SK-N-SH (cell line): ENCODE measurements around the gene CLEC3B. TPM values are rescaled to one million over a fixed set of nuclear protein-coding genes. Genes with fewer than 3 reads are reported as not detected.

ENCODE experiments used
- CTCF ChIA-PET: fragments of 300-600, 350-600 bp; formaldehyde crosslinking; extraction: SDS; loops from one replicate; lab custom pipeline; 2021; lab: Yijun Ruan, JAX
- POLR2A ChIA-PET: fragments of 350-600 bp; sonication (Branson Sonifier 250); formaldehyde crosslinking; extraction: SDS; loops from one replicate; lab custom pipeline; 2020; ENCODE audit warnings: antibody characterized with exemption, inconsistent platforms; lab: Yijun Ruan, JAX
- DNase-seq: peaks from one replicate; pipeline ENCODE4 v3.0.0; 2012
- H2AFZ ChIP-seq: fragments of 200-600 bp; sonication (generic); 2 replicates; pipeline ENCODE4 v1.8.1; 2016; ENCODE audit warnings: antibody characterized with exemption, mild to moderate bottlenecking, low read depth
- H3F3A ChIP-seq: fragments of 200-600 bp; sonication (generic); replicated peaks from 2 replicates; pipeline ENCODE3; 2016; ENCODE audit warnings: antibody characterized with exemption, mild to moderate bottlenecking; ENCODE audit not compliant: insufficient read depth
- H3K27ac ChIP-seq, 2 experiments: fragments of 200-500 bp in 1 of 2; fragments of 200-600 bp in 1 of 2; sonication (Bioruptor generic) in 1 of 2; sonication (generic), shearing (Covaris generic) in 1 of 2; 2 replicates each; pipeline versions ENCODE4 v1.5.1 to v1.6.1; 2014 to 2016; ENCODE audit warnings: low read depth in 2 of 2, inconsistent platforms in 1 of 2, low read length in 1 of 2, mild to moderate bottlenecking in 1 of 2, mixed read lengths in 1 of 2
- H3K27me3 ChIP-seq: fragments of 200-600 bp; sonication (generic), shearing (Covaris generic); 2 replicates; pipeline ENCODE4 v1.6.1; 2016; ENCODE audit warnings: mixed run types; ENCODE audit not compliant: insufficient read depth
- H3K36me3 ChIP-seq, 2 experiments: fragments of 200-500 bp in 1 of 2; fragments of 200-600 bp in 1 of 2; sonication (Bioruptor generic) in 1 of 2; sonication (generic) in 1 of 2; replicated peaks in 1 of 2; 2 replicates each; pipeline versions ENCODE3 to v1.5.1; 2014 to 2016; ENCODE audit warnings: low read length in 1 of 2, mild to moderate bottlenecking in 1 of 2; ENCODE audit not compliant: insufficient read depth in 2 of 2, control insufficient read depth in 1 of 2
- H3K4me1 ChIP-seq, 2 experiments: fragments of 200-500 bp in 1 of 2; fragments of 200-600 bp in 1 of 2; sonication (Bioruptor generic) in 1 of 2; sonication (generic), shearing (Covaris generic) in 1 of 2; 2 replicates each; pipeline versions ENCODE4 v1.5.1 to v1.6.1; 2014 to 2016; ENCODE audit warnings: low read depth in 1 of 2, low read length in 1 of 2, mixed run types in 1 of 2; ENCODE audit not compliant: insufficient read depth in 2 of 2, control insufficient read depth in 1 of 2
- H3K4me2 ChIP-seq: fragments of 200-600 bp; sonication (generic), shearing (Covaris generic); 2 replicates; pipeline ENCODE4 v1.6.1; 2017; ENCODE audit warnings: mixed run types
- H3K4me3 ChIP-seq, 2 experiments: fragments of 200-500 bp in 1 of 2; fragments of 200-600 bp in 1 of 2; sonication (Bioruptor generic) in 1 of 2; sonication (generic), shearing (Covaris generic) in 1 of 2; 2 replicates each; pipeline versions ENCODE4 v1.5.1 to v1.8.1; 2014 to 2016; ENCODE audit warnings: low read depth in 2 of 2, inconsistent platforms in 1 of 2, low read length in 1 of 2, mild to moderate bottlenecking in 1 of 2, mixed read lengths in 1 of 2, moderate library complexity in 1 of 2
- H3K79me2 ChIP-seq: fragments of 200-600 bp; sonication (generic); 2 replicates; pipeline ENCODE4 v1.8.1; 2017; ENCODE audit warnings: mild to moderate bottlenecking; ENCODE audit not compliant: insufficient read depth
- H3K9ac ChIP-seq: fragments of 200-600 bp; sonication (generic); 2 replicates; pipeline ENCODE4 v1.6.1; 2017; ENCODE audit warnings: mixed run types
- H3K9me2 ChIP-seq: fragments of 200-600 bp; sonication (generic); 2 replicates; pipeline ENCODE4 v1.6.1; 2017; ENCODE audit warnings: mixed run types
- H3K9me3 ChIP-seq: fragments of 200-600 bp; sonication (generic); 2 replicates; pipeline ENCODE4 v1.6.1; 2017; ENCODE audit warnings: mixed run types, mild to moderate bottlenecking, moderate library complexity
- H4K20me1 ChIP-seq: fragments of 200-600 bp; sonication (generic); 2 replicates; pipeline ENCODE4 v1.6.1; 2017; ENCODE audit warnings: mild to moderate bottlenecking, mixed run types; ENCODE audit not compliant: insufficient read depth
- CHD2 ChIP-seq: fragments of 150-350 bp; IDR thresholded peaks from 2 replicates; pipeline ENCODE4 v1.6.1; 2018; ENCODE audit warnings: low read length; ENCODE audit not compliant: partially characterized antibody
- CTCF ChIP-seq: fragments of 200-600 bp; sonication (generic); IDR thresholded peaks from 2 replicates; pipeline ENCODE4 v1.6.1; 2017; ENCODE audit warnings: antibody characterized with exemption, mild to moderate bottlenecking, moderate library complexity
- FOSL2 ChIP-seq: IDR thresholded peaks from 2 replicates; pipeline ENCODE4 v1.4.0; 2012; ENCODE audit warnings: low read depth, mild to moderate bottlenecking, moderate library complexity, borderline replicate concordance
- JUND ChIP-seq: IDR thresholded peaks from 2 replicates; pipeline ENCODE4 v1.4.0; 2012
- MEF2A ChIP-seq: IDR thresholded peaks from 2 replicates; pipeline ENCODE4 v1.4.0; 2012; ENCODE audit warnings: low read depth, borderline replicate concordance
- NFIC ChIP-seq: IDR thresholded peaks from 2 replicates; pipeline ENCODE4 v1.4.0; 2012; ENCODE audit warnings: borderline replicate concordance
- PBX3 ChIP-seq: IDR thresholded peaks from 2 replicates; pipeline ENCODE4; 2012
- POLR2AphosphoS5 ChIP-seq: IDR thresholded peaks from 2 replicates; pipeline ENCODE4 v1.6.1; 2012; ENCODE audit warnings: low read depth, low read length
- REST ChIP-seq: IDR thresholded peaks from 2 replicates; pipeline ENCODE4 v1.6.1; 2012; ENCODE audit warnings: mild to moderate bottlenecking, low read depth, low read length, moderate library complexity
- TCF12 ChIP-seq: IDR thresholded peaks from 2 replicates; pipeline ENCODE4 v1.4.0; 2012
- TEAD4 ChIP-seq: IDR thresholded peaks from 2 replicates; pipeline ENCODE4 v1.4.0; 2012; ENCODE audit warnings: mild to moderate bottlenecking, borderline replicate concordance; ENCODE audit not compliant: insufficient read depth
- WGBS: methylation state at CpG from one replicate; pipeline ENCODE4 v1.1.6; 2017; ENCODE audit warnings: low lambda C conversion rate; 5-methylcytosine and 5-hydroxymethylcytosine counted together
- polyA plus RNA-seq, 3 experiments: library from polyadenylated mRNA; depleted of rRNA; stranded (reverse); fragments of >200 nt; gene quantifications; 2 replicates each; pipeline ENCODE4 v1.2.3, GENCODE V29; 2012

CLEC3B gene
- polyA plus RNA-seq, 1 of the 3 experiments (the other 2 are of a cell fraction): 0.46 TPM

- no peaks in the 10 kb centered on the region for H3K79me2 ChIP-seq
- ChIA-PET CTCF (interaction anchor here (5.1 to 9.6 kb wide), 2 partner anchors 12 to 156 kb away, joined by 21 to 129 read pairs; no protein-coding TSS in a partner anchor), POLR2A (no interaction called here)
- peak overlapping the region in 1 of 2 experiments; percentile 67; a peak in 3 of 4 replicates for H3K27ac ChIP-seq
- H3K9ac ChIP-seq: no peak overlapping the region
- TF ChIP-seq FOSL2 (no peak), NFIC (peak; percentile 70), CHD2 (no peak), POLR2AphosphoS5 (0 out of 2 replicates have a peak, but pooled peaks have one; percentile 24), TEAD4 (no peak), PBX3 (peak; percentile 41; the same call in 1 of the 2 replicates), REST (no peak), MEF2A (no peak), JUND (0 out of 2 replicates have a peak, but pooled peaks have one; percentile 9), CTCF (no peak), TCF12 (peak; percentile 77)
- no peak for DNase-seq
- WGBS: 69% methylated on average over 3 of the region's 3 CpGs
- H3K36me3 ChIP-seq: no peaks in the 10 kb centered on the region
- H3F3A ChIP-seq: peaks cover 16% of the 10 kb centered on the region
- 0 out of 2 replicates have a peak overlapping the region, but pooled peaks have one; percentile 48 for H3K4me2 ChIP-seq
- no peaks in the 10 kb centered on the region for H3K9me3 ChIP-seq
- H3K4me3 ChIP-seq: no peak overlapping the region
- no peaks in the 10 kb centered on the region for H3K9me2 ChIP-seq
- no peaks in the 10 kb centered on the region for H3K27me3 ChIP-seq
- no peaks in the 10 kb centered on the region for H4K20me1 ChIP-seq
- no peak overlapping the region for H2AFZ ChIP-seq
- peaks cover 0 to 17% of the 10 kb centered on the region in 2 experiments; a peak in 2 of 4 replicates for H3K4me1 ChIP-seq
Measured at GRCh38 chr3:45054196-45054857, 28.2 kb downstream of the CLEC3B start.
